Gastroesophageal sphincter (tissue), 4 donors: ENCODE data around the gene FUT2. TPM values are rescaled to one million over a fixed set of nuclear protein-coding genes. Genes with fewer than 3 reads are reported as not detected.
"Not testable (repeated sequence)": the region's sequence is repeated elsewhere in the genome, so short reads cannot be mapped to it uniquely, and the experiment has no call there.

Experiments
- ATAC-seq: fragments of 150-250 bp; one replicate; pipeline ENCODE4 v1.9.1; 2016; ENCODE audit warnings: mild to moderate bottlenecking, moderate library complexity
- H3K27ac ChIP-seq, 4 donors: fragments of 200-600 bp; sonication (generic) in 3 of 4; 1 replicate in 3 of 4; 2 replicates in 1 of 4; pipeline ENCODE4 v1.5.1; 2016 to 2019
- H3K27me3 ChIP-seq: fragments of 200-600 bp; sonication (generic); one replicate; pipeline ENCODE4 v1.5.1; 2019
- H3K36me3 ChIP-seq, 2 donors: fragments of 200-600 bp; sonication (generic); one replicate each; pipeline ENCODE4 v1.5.1; 2019; ENCODE audit warnings: control low read depth in 1 of 2
- H3K4me1 ChIP-seq, 3 donors: fragments of 200-600 bp; sonication (generic); 1 replicate in 2 of 3; 2 replicates in 1 of 3; pipeline ENCODE4 v1.5.1; 2016 to 2019; ENCODE audit warnings: control low read depth in 2 of 3
- H3K4me3 ChIP-seq, 2 donors: fragments of 200-600 bp; sonication (generic); one replicate each; pipeline ENCODE4 v1.5.1; 2019; ENCODE audit warnings: mild to moderate bottlenecking in 1 of 2, moderate library complexity in 1 of 2
- H3K9me3 ChIP-seq, 3 donors: fragments of 200-600 bp; sonication (generic); one replicate each; pipeline ENCODE4 v1.5.1; 2017 to 2019; ENCODE audit warnings: control low read depth in 2 of 3
- EP300 ChIP-seq: sonication (generic); formaldehyde crosslinking; IDR thresholded peaks from one replicate; pipeline ENCODE4 v1.6.1; 2017; ENCODE audit warnings: antibody characterized with exemption, mild to moderate bottlenecking
- POLR2A ChIP-seq, 2 donors: fragments of 450-650 bp; IDR thresholded peaks; one replicate each; pipeline ENCODE4 v1.6.1; 2017; ENCODE audit warnings: antibody characterized with exemption in 2 of 2, mild to moderate bottlenecking in 2 of 2, moderate library complexity in 1 of 2
- POLR2AphosphoS5 ChIP-seq: sonication (generic); formaldehyde crosslinking; IDR thresholded peaks from one replicate; pipeline ENCODE4 v1.6.1; 2017; ENCODE audit warnings: antibody characterized with exemption
- WGBS, 2 donors: methylation state at CpG; one replicate each; pipeline ENCODE4 v1.1.5; 2018; ENCODE audit warnings: low coverage in 1 of 2; 5-methylcytosine and 5-hydroxymethylcytosine counted together
- total RNA-seq, 4 donors: library from RNA; depleted of rRNA; stranded (reverse); fragments of >200 nt; gene quantifications; one replicate each; pipeline ENCODE4 v1.1.0, GENCODE V29; 2016
- TF ChIP-seq, protein P1 (sequence below), 4 experiments: fragments of 200-600 bp in 2 of 4; fragments of 450-650 bp in 2 of 4; sonication (generic) in 1 of 4; IDR thresholded peaks; one replicate each; pipeline ENCODE4 v1.5.1; 2017 to 2019; ENCODE audit warnings: antibody characterized with exemption in 4 of 4, mild to moderate bottlenecking in 2 of 4, moderate library complexity in 2 of 4

FUT2 gene
- total RNA-seq, 4 donors from 2014 or later, result 3.4 TPM; not detected in 3

DNA sequence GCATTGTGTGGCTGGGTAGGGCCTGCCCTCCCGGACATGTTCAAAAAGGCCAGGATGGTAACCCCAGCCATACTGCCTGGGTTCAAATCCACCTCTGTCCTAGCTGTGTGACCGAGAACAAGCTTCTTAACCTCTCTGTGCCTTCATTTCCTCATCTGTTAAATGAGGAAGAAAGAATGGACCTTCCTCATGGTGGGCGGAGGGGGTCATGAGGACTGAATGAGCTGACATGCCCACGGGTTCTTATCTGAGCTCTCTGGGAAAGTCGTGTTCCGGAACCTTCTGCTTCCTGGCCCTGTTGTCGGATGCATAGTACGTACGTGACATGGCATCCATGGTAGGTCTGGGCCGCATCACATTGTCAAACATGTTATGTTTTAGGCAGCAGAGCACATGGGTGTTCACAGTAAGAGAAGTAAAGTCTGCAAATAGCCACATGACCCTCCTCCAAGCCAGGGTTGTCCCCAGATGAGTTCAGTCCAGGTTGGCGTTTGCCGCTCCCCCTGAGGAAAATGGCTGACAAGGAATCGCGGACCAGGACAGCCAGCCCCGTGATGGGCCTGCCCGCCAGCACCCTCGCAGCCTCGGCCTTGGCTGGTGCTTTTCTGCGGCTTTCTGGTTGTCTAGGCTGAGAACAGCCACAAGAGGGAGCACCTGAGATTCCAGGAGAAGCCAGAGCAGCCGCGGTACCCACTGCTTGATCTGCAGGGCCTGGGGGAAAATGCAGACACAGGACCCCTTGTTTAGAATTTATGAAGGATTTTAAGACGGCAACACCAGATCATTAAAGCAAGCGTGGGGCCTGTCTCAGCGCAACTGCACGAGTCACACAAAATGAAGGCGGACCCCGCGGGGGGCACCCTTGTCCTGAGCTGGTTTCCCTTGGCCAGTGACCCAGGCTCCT lies 20.6 kb upstream of the FUT2 start:
- ATAC-seq, result peak; percentile 87
- Histone ChIP-seq H3K4me3 (no peak overlapping the region), H3K27me3 (no peaks in the 10 kb centered on the region), H3K9me3 (no peaks in the 10 kb centered on the region), H3K4me1 (peaks cover 0 to 11% (median 6%) of the 10 kb centered on the region in 3 donors), H3K36me3 (no peaks in the 10 kb centered on the region), H3K27ac (no peak overlapping the region)
- TF ChIP-seq POLR2AphosphoS5 (peak; percentile 12), EP300 (no peak)
- TF ChIP-seq, protein P1, sequence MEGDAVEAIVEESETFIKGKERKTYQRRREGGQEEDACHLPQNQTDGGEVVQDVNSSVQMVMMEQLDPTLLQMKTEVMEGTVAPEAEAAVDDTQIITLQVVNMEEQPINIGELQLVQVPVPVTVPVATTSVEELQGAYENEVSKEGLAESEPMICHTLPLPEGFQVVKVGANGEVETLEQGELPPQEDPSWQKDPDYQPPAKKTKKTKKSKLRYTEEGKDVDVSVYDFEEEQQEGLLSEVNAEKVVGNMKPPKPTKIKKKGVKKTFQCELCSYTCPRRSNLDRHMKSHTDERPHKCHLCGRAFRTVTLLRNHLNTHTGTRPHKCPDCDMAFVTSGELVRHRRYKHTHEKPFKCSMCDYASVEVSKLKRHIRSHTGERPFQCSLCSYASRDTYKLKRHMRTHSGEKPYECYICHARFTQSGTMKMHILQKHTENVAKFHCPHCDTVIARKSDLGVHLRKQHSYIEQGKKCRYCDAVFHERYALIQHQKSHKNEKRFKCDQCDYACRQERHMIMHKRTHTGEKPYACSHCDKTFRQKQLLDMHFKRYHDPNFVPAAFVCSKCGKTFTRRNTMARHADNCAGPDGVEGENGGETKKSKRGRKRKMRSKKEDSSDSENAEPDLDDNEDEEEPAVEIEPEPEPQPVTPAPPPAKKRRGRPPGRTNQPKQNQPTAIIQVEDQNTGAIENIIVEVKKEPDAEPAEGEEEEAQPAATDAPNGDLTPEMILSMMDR (IDR thresholded peaks at IDR 0.05), result peak in 3 of 4 experiments; percentile 90 to 91 (median 90)
- 56 to 81% methylated on average over 5 to 15 of the region's 28 CpGs for WGBS, 2 donors

DNA sequence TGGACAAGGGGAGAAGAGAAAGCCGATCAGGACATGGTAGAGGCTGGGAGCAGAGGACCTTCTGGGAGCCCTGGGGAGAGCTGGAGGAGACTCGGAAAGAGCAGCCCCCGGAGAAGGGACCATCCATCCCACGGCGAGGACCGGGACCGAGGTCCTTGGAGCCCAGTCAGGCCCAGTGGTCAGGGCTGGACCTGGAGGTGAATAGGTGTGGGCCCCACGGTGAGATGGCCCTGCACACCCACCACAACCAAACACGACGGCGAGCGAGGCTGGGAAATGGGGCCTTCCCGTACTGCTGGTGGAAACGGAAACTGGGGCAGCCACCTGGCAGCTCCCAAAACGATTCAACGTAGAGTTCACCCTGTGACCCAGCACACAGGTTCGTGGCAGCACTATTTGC lies 19.3 kb upstream of the FUT2 start:
- no peaks in the 10 kb centered on the region for H3K27me3 ChIP-seq
- H3K9me3 ChIP-seq, result no peaks in the 10 kb centered on the region
- H3K4me1 ChIP-seq, result peaks cover 0 to 11% (median 6%) of the 10 kb centered on the region in 3 donors
- 93% methylated on average over 13 of the region's 17 CpGs; no CpG with 5 or more reads in 1 of the 2 donors for WGBS, 2 donors
- no peak for ATAC-seq
- H3K4me3 ChIP-seq, result no peak overlapping the region
- TF ChIP-seq EP300, result no peak
- no peak for TF ChIP-seq POLR2AphosphoS5
- H3K36me3 ChIP-seq, result no peaks in the 10 kb centered on the region
- no peak overlapping the region for H3K27ac ChIP-seq

DNA sequence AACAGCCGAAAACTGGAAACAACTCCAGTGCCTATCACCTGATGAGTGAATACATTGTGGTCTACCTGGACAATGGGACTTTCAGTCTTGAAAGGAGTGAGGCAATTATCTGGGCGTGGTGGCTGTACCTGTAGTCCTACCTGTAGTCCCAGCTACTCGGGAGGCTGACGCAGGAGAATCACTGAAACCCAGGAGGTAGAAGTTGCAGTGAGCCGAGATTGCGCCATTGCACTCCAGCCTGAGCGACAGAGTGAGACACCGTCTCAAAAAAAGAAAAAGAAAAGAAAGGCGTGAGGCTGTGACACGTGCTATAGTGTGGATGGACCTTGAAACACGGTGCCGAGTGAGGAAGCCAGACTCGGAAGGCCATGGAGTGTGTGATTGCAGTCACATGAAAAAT lies 18.9 kb upstream of the FUT2 start:
- Histone ChIP-seq H3K36me3 (no peaks in the 10 kb centered on the region), H3K4me1 (peaks cover 0 to 11% (median 6%) of the 10 kb centered on the region in 3 donors), H3K27ac (no peak overlapping the region), H3K9me3 (no peaks in the 10 kb centered on the region), H3K4me3 (no peak overlapping the region), H3K27me3 (no peaks in the 10 kb centered on the region)
- 85 to 96% methylated on average over 9 to 13 of the region's 13 CpGs for WGBS, 2 donors
- TF ChIP-seq EP300 (no peak), POLR2AphosphoS5 (no peak), POLR2A (IDR thresholded peaks at IDR 0.05) (no peak)
- TF ChIP-seq, protein P1 (IDR thresholded peaks at IDR 0.05), result no peak
- ATAC-seq, result no peak

DNA sequence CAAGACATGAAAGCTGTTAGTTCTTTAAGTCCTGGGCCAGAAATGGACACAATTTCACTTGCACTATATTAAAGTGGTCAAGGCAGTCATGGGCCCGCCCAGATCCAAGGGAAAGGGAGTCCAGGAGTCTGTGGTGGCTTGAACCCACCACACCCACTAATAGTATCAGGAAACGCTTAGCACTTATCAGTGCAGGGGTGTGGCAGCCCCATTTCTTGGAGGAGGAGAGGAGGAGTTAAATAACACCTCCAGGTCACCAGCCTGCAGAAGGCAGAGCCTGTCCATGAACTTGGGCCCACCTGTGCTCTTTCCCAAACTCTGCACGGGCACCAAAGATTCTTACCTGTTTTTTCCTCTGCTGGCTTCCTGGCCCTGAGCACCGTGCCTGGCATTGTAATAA lies 17.6 kb upstream of the FUT2 start:
- TF ChIP-seq POLR2A (IDR thresholded peaks at IDR 0.05) (no peak), EP300 (no peak), POLR2AphosphoS5 (no peak)
- TF ChIP-seq, protein P1 (IDR thresholded peaks at IDR 0.05), result no peak
- Histone ChIP-seq H3K36me3 (no peaks in the 10 kb centered on the region), H3K9me3 (no peaks in the 10 kb centered on the region), H3K27ac (no peak overlapping the region), H3K4me3 (no peak overlapping the region), H3K27me3 (no peaks in the 10 kb centered on the region), H3K4me1 (peaks cover 0 to 11% (median 6%) of the 10 kb centered on the region in 3 donors)
- no peak for ATAC-seq
- 73 to 83% methylated on average over 1 to 4 of the region's 4 CpGs for WGBS, 2 donors

DNA sequence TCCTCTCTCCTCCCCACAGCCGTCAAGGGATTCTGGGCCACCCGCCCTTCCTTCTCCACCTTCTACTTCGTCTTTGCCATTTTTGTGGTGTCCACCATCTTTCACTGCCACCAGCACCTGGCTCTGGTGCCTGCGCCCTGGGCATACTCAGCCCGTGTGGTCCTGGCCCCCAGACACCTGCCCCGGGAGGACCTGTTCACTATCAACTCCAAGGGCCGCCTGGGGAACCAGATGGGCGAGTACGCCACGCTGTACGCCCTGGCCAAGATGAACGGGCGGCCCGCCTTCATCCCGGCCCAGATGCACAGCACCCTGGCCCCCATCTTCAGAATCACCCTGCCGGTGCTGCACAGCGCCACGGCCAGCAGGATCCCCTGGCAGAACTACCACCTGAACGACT lies 15.8 kb upstream of the FUT2 start:
- not testable (repeated sequence) for ATAC-seq, H3K9me3 ChIP-seq, H3K27ac ChIP-seq, H3K4me3 ChIP-seq, H3K27me3 ChIP-seq, H3K36me3 ChIP-seq
- H3K4me1 ChIP-seq, result peaks cover 0 to 14% (median 6%) of the 10 kb centered on the region in 3 donors
- WGBS, 2 donors, result 93% methylated on average over 6 of the region's 19 CpGs; no CpG with 5 or more reads in 1 of the 2 donors
